HepG2 (cell line): ENCODE measurements around the gene MPI. TPM values are rescaled to one million over a fixed set of nuclear protein-coding genes. Genes with fewer than 3 reads are reported as not detected.

Experiments
- AGO1 ChIP-seq: fragments of 200-400 bp; formaldehyde crosslinking; IDR thresholded peaks from 2 replicates; pipeline ENCODE4 v1.6.1; 2017; ENCODE audit warnings: mild to moderate bottlenecking, low read depth, low read length, moderate library complexity; ENCODE audit not compliant: poor library complexity, severe bottlenecking
- CHD4 ChIP-seq: fragments of 200-600 bp; sonication (generic); IDR thresholded peaks from 2 replicates; pipeline ENCODE4 v1.7.0; 2017; ENCODE audit warnings: mild to moderate bottlenecking, low read length, borderline replicate concordance
- DPF2 ChIP-seq: sonication (generic); formaldehyde crosslinking; IDR thresholded peaks from 2 replicates; pipeline ENCODE4 v1.4.0; 2020; ENCODE audit warnings: mild to moderate bottlenecking, low read depth, missing genetic modification reagents, borderline replicate concordance
- FOXK1 ChIP-seq: sonication (generic); formaldehyde crosslinking; IDR thresholded peaks from 2 replicates; pipeline ENCODE4 v1.4.0; 2020; ENCODE audit warnings: low read depth, missing genetic modification reagents, borderline replicate concordance
- GPN1 ChIP-seq: sonication (generic); formaldehyde crosslinking; IDR thresholded peaks from 2 replicates; pipeline ENCODE4 v1.5.1; 2020; ENCODE audit warnings: missing genetic modification reagents, borderline replicate concordance
- HNRNPLL ChIP-seq: fragments of 200-400 bp; formaldehyde crosslinking; IDR thresholded peaks from 2 replicates; pipeline ENCODE4 v1.6.1; 2017; ENCODE audit warnings: mild to moderate bottlenecking, low read depth, low read length; ENCODE audit not compliant: poor library complexity, severe bottlenecking
- JUND ChIP-seq: sonication (generic); formaldehyde crosslinking; IDR thresholded peaks from 2 replicates; pipeline ENCODE4 v1.8.0; 2022; ENCODE audit warnings: mild to moderate bottlenecking, missing genetic modification reagents
- KDM5A ChIP-seq: fragments of 200-600 bp; sonication (generic); IDR thresholded peaks from 2 replicates; pipeline ENCODE4 v1.7.0; 2018; ENCODE audit warnings: antibody characterized with exemption, mild to moderate bottlenecking, low read length, borderline replicate concordance
- KLF13 ChIP-seq: sonication (generic); formaldehyde crosslinking; IDR thresholded peaks from 2 replicates; pipeline ENCODE4 v1.4.0; 2020; ENCODE audit warnings: mild to moderate bottlenecking, missing genetic modification reagents
- MED8 ChIP-seq: sonication (generic); formaldehyde crosslinking; IDR thresholded peaks from 2 replicates; pipeline ENCODE4 v1.8.1; 2023; ENCODE audit warnings: mild to moderate bottlenecking, missing genetic modification reagents; ENCODE audit not compliant: insufficient replicate concordance
- NFIB ChIP-seq: sonication (generic); formaldehyde crosslinking; IDR thresholded peaks from 2 replicates; pipeline ENCODE4 v1.9.0; 2021; ENCODE audit warnings: missing genetic modification reagents, mild to moderate bottlenecking, borderline replicate concordance
- NFKB2 ChIP-seq: sonication (generic); formaldehyde crosslinking; IDR thresholded peaks from 2 replicates; pipeline ENCODE4 v1.4.0; 2020; ENCODE audit warnings: missing genetic modification reagents, borderline replicate concordance
- NR1H2 ChIP-seq: sonication (generic); formaldehyde crosslinking; IDR thresholded peaks from 2 replicates; pipeline ENCODE4 v1.8.1; 2022; ENCODE audit warnings: low read depth, missing genetic modification reagents, borderline replicate concordance
- PITX1 ChIP-seq: sonication (generic); formaldehyde crosslinking; IDR thresholded peaks from 2 replicates; pipeline ENCODE4 v1.5.1; 2020; ENCODE audit warnings: mild to moderate bottlenecking, missing genetic modification reagents
- REPIN1 ChIP-seq: sonication (generic); formaldehyde crosslinking; IDR thresholded peaks from 2 replicates; pipeline ENCODE4 v1.8.0; 2022; ENCODE audit warnings: missing genetic modification reagents, low read depth, mild to moderate bottlenecking, borderline replicate concordance
- SALL1 ChIP-seq: sonication (generic); formaldehyde crosslinking; IDR thresholded peaks from 2 replicates; pipeline ENCODE4 v1.8.0; 2022; ENCODE audit warnings: mild to moderate bottlenecking, missing genetic modification reagents
- ZBTB8A ChIP-seq: sonication (generic); formaldehyde crosslinking; IDR thresholded peaks from 2 replicates; pipeline ENCODE4 v1.4.0; 2020; ENCODE audit warnings: mild to moderate bottlenecking, low read depth, missing genetic modification reagents, borderline replicate concordance
- ZNF225 ChIP-seq: sonication (generic); formaldehyde crosslinking; IDR thresholded peaks from 2 replicates; pipeline ENCODE4 v1.4.0; 2020; ENCODE audit warnings: mild to moderate bottlenecking, missing genetic modification reagents
- ZNF350 ChIP-seq: sonication (generic); formaldehyde crosslinking; IDR thresholded peaks from 2 replicates; pipeline ENCODE4 v1.4.0; 2020; ENCODE audit warnings: mild to moderate bottlenecking, low read depth, missing genetic modification reagents, borderline replicate concordance
- ZNF644 ChIP-seq: IDR thresholded peaks from 2 replicates; pipeline ENCODE4 v1.6.1; 2016; ENCODE audit warnings: low read depth
- ZNF772 ChIP-seq: sonication (generic); formaldehyde crosslinking; IDR thresholded peaks from 2 replicates; pipeline ENCODE4 v1.5.0; 2020; ENCODE audit warnings: mild to moderate bottlenecking, missing genetic modification reagents
- ZNF83 ChIP-seq: sonication (generic); formaldehyde crosslinking; IDR thresholded peaks from 2 replicates; pipeline ENCODE4 v1.4.0; 2020; ENCODE audit warnings: missing genetic modification reagents, mild to moderate bottlenecking, borderline replicate concordance
- polyA plus RNA-seq, 8 experiments: library from polyadenylated mRNA; depleted of rRNA in 3 of 8; stranded (reverse) in 7 of 8; unstranded in 1 of 8; fragments of >200 nt; fragmentation: Illumina TruSeq in 4 of 8; extraction: Trizol in 4 of 8; gene quantifications; 2 replicates each; pipeline versions ENCODE4 v1.2.1 to v1.2.3, GENCODE V29; 2011 to 2016; ENCODE audit warnings: low read depth in 4 of 8, missing spikeins in 1 of 8, mixed read lengths in 1 of 8; ENCODE audit not compliant: insufficient read depth in 1 of 8
- total RNA-seq, 5 experiments: library from RNA; depleted of rRNA; stranded (reverse); fragments of >200 nt; fragmentation: Illumina TruSeq; extraction: Trizol; gene quantifications; 2 replicates each; pipeline ENCODE4 v1.2.3, GENCODE V29; 2016; ENCODE audit warnings: low read depth in 1 of 5
- TF ChIP-seq, protein P1 (sequence below): sonication (generic); formaldehyde crosslinking; IDR thresholded peaks from 2 replicates; pipeline ENCODE4 v1.4.0; 2020; ENCODE audit warnings: missing genetic modification reagents
- TF ChIP-seq, protein P2 (sequence below): sonication (generic); formaldehyde crosslinking; conservative IDR thresholded peaks from 2 replicates; pipeline ENCODE4 v1.8.0; 2022; ENCODE audit warnings: missing genetic modification reagents
- TF ChIP-seq, protein P3 (sequence below): IDR thresholded peaks from 2 replicates; pipeline ENCODE4 v1.6.1; 2016
- TF ChIP-seq, protein P4 (sequence below): IDR thresholded peaks from 2 replicates; pipeline ENCODE4 v1.6.1; 2018; ENCODE audit warnings: missing genetic modification reagents

The MPI gene
- total and polyA plus RNA-seq, 2 of the 13 experiments (the other 11 are each of a cell fraction or from before 2014, with no cell fraction given), result 36.9 to 63.5 TPM

DNA sequence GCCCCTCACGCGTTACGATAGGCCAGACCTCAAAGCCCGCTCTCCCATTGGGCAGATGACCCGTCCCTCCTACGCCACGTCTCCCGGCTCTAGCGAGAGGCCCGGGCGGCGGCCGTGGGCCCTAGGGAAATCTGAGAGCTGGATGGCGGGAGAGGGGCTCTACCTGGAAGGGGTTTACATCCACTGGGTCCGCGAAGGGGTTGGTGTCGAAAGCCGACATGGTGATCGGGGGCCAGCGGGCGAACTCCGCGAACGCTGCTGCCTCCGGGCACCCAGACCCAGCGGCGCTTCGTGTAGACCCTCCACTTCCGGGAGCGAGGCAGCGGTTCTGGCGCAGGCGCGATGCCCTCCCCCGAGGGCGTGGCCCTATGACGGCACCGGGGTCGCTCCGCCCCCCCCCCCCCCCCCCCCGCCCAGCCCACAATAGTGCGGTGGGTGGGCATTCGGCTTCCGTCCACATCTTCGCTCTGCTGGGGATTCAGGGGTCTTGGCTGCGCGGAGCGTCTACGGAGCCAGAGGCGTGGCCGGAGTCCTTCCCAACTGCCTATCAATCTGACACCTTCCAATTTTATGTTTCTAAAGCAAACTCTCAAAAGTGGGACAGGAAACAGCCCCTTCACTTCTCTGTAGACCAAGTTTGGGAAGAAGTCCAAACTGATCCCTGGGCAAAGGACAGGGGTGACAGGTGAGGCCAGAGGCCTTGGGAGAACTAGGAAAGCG is 16.6 kb upstream of the MPI start, which contains the start of gene SCAMP2 (continued):
- TF ChIP-seq PITX1 (CRISPR knock-in tag) (0 out of 2 replicates have a peak, but pooled peaks have one; percentile 32), ZBTB8A (CRISPR knock-in tag) (no peak), ZNF772 (CRISPR knock-in tag) (peak; percentile 71; the same call in 1 of the 2 replicates), ZNF225 (no peak), CHD4 (no peak), DPF2 (CRISPR knock-in tag) (no peak), KLF13 (no peak), ZNF644 (CRISPR knock-in tag) (no peak), ZNF83 (no peak), KDM5A (peak; percentile 87), NFKB2 (CRISPR knock-in tag) (peak; percentile 80; the same call in 1 of the 2 replicates), NR1H2 (CRISPR knock-in tag) (no peak), REPIN1 (CRISPR knock-in tag) (0 out of 2 replicates have a peak, but pooled peaks have one; percentile 26), FOXK1 (CRISPR knock-in tag) (0 out of 2 replicates have a peak, but pooled peaks have one; percentile 37), NFIB (no peak), JUND (CRISPR knock-in tag) (0 out of 2 replicates have a peak, but pooled peaks have one; percentile 29), HNRNPLL (peak; percentile 66), SALL1 (CRISPR knock-in tag) (peak; percentile 70; the same call in 1 of the 2 replicates), AGO1 (peak; percentile 74), MED8 (CRISPR knock-in tag) (no peak), ZNF350 (CRISPR knock-in tag) (no peak; the same call in 1 of the 2 replicates), GPN1 (CRISPR knock-in tag) (no peak)
- TF ChIP-seq, protein P1, sequence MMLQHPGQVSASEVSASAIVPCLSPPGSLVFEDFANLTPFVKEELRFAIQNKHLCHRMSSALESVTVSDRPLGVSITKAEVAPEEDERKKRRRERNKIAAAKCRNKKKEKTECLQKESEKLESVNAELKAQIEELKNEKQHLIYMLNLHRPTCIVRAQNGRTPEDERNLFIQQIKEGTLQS (CRISPR knock-in tag), result no peak
- TF ChIP-seq, protein P2, sequence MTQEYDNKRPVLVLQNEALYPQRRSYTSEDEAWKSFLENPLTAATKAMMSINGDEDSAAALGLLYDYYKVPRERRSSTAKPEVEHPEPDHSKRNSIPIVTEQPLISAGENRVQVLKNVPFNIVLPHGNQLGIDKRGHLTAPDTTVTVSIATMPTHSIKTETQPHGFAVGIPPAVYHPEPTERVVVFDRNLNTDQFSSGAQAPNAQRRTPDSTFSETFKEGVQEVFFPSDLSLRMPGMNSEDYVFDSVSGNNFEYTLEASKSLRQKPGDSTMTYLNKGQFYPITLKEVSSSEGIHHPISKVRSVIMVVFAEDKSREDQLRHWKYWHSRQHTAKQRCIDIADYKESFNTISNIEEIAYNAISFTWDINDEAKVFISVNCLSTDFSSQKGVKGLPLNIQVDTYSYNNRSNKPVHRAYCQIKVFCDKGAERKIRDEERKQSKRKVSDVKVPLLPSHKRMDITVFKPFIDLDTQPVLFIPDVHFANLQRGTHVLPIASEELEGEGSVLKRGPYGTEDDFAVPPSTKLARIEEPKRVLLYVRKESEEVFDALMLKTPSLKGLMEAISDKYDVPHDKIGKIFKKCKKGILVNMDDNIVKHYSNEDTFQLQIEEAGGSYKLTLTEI (CRISPR knock-in tag), result no peak
- TF ChIP-seq, protein P3, sequence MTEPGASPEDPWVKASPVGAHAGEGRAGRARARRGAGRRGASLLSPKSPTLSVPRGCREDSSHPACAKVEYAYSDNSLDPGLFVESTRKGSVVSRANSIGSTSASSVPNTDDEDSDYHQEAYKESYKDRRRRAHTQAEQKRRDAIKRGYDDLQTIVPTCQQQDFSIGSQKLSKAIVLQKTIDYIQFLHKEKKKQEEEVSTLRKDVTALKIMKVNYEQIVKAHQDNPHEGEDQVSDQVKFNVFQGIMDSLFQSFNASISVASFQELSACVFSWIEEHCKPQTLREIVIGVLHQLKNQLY (CRISPR knock-in tag), result no peak
- TF ChIP-seq, protein P4, sequence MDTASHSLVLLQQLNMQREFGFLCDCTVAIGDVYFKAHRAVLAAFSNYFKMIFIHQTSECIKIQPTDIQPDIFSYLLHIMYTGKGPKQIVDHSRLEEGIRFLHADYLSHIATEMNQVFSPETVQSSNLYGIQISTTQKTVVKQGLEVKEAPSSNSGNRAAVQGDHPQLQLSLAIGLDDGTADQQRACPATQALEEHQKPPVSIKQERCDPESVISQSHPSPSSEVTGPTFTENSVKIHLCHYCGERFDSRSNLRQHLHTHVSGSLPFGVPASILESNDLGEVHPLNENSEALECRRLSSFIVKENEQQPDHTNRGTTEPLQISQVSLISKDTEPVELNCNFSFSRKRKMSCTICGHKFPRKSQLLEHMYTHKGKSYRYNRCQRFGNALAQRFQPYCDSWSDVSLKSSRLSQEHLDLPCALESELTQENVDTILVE (CRISPR knock-in tag), result no peak
